ENCODE measurements around the gene RPL3.

- TF ChIP-seq CTCF (IDR thresholded peaks at IDR 0.05) (no peak), POLR2A (IDR thresholded peaks at IDR 0.05) (no peak)
Measured at GRCh38 chr22:39292031-39292462, 27.4 kb downstream of the RPL3 start.

Measured in testis (tissue), 2 donors.